ENCODE measurements around the gene FAM78B. TPM values are rescaled to one million over a fixed set of nuclear protein-coding genes. Genes with fewer than 3 reads are reported as not detected.

FAM78B gene
- total and polyA plus RNA-seq, 10 of the 15 experiments (the other 5 are each of a cell fraction or from before 2014, with no cell fraction given) = 0.10 to 4.9 (median 1.6) TPM

DNA sequence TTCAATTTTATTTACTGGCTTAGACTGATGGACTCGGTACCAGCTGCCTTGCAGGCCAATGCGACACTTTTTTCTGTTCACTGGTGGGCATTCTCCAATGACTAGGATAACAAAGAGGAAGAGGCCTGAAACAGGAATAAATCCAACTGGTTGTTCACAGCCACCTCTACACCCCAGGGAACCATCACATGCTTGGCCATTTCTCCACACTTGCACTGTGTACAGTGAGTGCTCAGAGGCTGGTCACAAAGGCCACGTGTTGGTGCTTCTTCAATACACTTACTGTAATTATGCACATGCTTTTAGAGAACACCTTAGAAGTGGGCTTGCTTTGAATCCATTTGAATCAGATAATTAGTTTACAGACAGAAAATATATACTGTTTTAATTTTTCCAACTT lies 113.4 kb downstream of the FAM78B start:
- SMC1A ChIA-PET (ENCODE audit: uncharacterized antibody, unreplicated experiment) = interaction anchor here (1.4 kb wide), 1 partner anchor 14 kb away, joined by 4 read pairs; no protein-coding TSS in a partner anchor
- no peak for FAIRE-seq
- POLR2A ChIA-PET = no interaction called here
- TF ChIP-seq ZSCAN29 (IDR thresholded peaks at IDR 0.05) (no peak), NR2F1 (conservative IDR thresholded peaks at IDR 0.05) (no peak), BMI1 (IDR thresholded peaks at IDR 0.05; ENCODE audit: borderline replicate concordance) (no peak), NKRF (conservative IDR thresholded peaks at IDR 0.05) (no peak), TARDBP (IDR thresholded peaks at IDR 0.05; ENCODE audit: borderline replicate concordance) (no peak), MEF2A (IDR thresholded peaks at IDR 0.05; ENCODE audit: insufficient read depth, low read depth, low read length) (no peak), SUPT20H (IDR thresholded peaks at IDR 0.05; ENCODE audit: borderline replicate concordance, control insufficient read depth, low read depth, low read length) (no peak), ZBTB11 (CRISPR knock-in tag; IDR thresholded peaks at IDR 0.05) (no peak), MTA3 (IDR thresholded peaks at IDR 0.05; ENCODE audit: borderline replicate concordance, low read length) (no peak), ATF3 (IDR thresholded peaks at IDR 0.05; ENCODE audit: borderline replicate concordance, extremely low read depth, low read depth, low read length) (no peak), ZZZ3 (IDR thresholded peaks at IDR 0.05; ENCODE audit: control insufficient read depth, insufficient read length, low read depth) (no peak)
- TF ChIP-seq, protein P1, sequence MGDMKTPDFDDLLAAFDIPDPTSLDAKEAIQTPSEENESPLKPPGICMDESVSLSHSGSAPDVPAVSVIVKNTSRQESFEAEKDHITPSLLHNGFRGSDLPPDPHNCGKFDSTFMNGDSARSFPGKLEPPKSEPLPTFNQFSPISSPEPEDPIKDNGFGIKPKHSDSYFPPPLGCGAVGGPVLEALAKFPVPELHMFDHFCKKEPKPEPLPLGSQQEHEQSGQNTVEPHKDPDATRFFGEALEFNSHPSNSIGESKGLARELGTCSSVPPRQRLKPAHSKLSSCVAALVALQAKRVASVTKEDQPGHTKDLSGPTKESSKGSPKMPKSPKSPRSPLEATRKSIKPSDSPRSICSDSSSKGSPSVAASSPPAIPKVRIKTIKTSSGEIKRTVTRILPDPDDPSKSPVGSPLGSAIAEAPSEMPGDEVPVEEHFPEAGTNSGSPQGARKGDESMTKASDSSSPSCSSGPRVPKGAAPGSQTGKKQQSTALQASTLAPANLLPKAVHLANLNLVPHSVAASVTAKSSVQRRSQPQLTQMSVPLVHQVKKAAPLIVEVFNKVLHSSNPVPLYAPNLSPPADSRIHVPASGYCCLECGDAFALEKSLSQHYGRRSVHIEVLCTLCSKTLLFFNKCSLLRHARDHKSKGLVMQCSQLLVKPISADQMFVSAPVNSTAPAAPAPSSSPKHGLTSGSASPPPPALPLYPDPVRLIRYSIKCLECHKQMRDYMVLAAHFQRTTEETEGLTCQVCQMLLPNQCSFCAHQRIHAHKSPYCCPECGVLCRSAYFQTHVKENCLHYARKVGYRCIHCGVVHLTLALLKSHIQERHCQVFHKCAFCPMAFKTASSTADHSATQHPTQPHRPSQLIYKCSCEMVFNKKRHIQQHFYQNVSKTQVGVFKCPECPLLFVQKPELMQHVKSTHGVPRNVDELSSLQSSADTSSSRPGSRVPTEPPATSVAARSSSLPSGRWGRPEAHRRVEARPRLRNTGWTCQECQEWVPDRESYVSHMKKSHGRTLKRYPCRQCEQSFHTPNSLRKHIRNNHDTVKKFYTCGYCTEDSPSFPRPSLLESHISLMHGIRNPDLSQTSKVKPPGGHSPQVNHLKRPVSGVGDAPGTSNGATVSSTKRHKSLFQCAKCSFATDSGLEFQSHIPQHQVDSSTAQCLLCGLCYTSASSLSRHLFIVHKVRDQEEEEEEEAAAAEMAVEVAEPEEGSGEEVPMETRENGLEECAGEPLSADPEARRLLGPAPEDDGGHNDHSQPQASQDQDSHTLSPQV (IDR thresholded peaks at IDR 0.05) = no peak
- TF ChIP-seq, protein P2, sequence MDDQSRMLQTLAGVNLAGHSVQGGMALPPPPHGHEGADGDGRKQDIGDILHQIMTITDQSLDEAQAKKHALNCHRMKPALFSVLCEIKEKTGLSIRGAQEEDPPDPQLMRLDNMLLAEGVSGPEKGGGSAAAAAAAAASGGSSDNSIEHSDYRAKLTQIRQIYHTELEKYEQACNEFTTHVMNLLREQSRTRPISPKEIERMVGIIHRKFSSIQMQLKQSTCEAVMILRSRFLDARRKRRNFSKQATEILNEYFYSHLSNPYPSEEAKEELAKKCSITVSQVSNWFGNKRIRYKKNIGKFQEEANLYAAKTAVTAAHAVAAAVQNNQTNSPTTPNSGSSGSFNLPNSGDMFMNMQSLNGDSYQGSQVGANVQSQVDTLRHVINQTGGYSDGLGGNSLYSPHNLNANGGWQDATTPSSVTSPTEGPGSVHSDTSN (IDR thresholded peaks at IDR 0.05; ENCODE audit: insufficient replicate concordance, low read depth, low read length) = no peak

More for the DNA sequence above, 113.4 kb downstream of the FAM78B start:
- RAD21 ChIA-PET (ENCODE audit: unreplicated experiment) = interaction anchor here (2.3 kb wide), 1 partner anchor 425 kb away, joined by 6 read pairs; no protein-coding TSS in a partner anchor
- DNase-seq (ENCODE audit: low read depth, low spot score) (no peak), ATAC-seq (no peak)
- CTCF ChIA-PET = no interaction called here
- intact Hi-C loops (cut with micrococcal nuclease; ENCODE audit: unreplicated experiment) = loop anchor here (1.0 kb wide), 1 partner anchor 14 kb away; no protein-coding TSS in a partner anchor
- no peaks in the 10 kb centered on the region for H4K20me1 ChIP-seq (ENCODE audit: control insufficient read depth, insufficient read depth)
- in situ Hi-C loops (cut with MboI) = no loop called here
- H3K27me3 ChIP-seq (replicated peaks in 1 of 2; ENCODE audit: control insufficient read depth in 2 of 2, insufficient read depth in 2 of 2, low read length in 1 of 2) = no peaks in the 10 kb centered on the region; a peak in 1 of 4 replicates
- H3K79me2 ChIP-seq (ENCODE audit: control insufficient read depth, insufficient read depth, low read length) = no peaks in the 10 kb centered on the region
- no peak overlapping the region for H3K9ac ChIP-seq (ENCODE audit: control insufficient read depth, insufficient read depth, low read length)
- no peak overlapping the region for H3K4me3 ChIP-seq
- 32% methylated on average over 3 of the region's 3 CpGs for WGBS (ENCODE audit: insufficient coverage, insufficient replicate concordance, low lambda C conversion rate, missing lambda C conversion rate)
- H2AFZ ChIP-seq (ENCODE audit: control insufficient read depth, low read depth, low read length) = no peak overlapping the region
- no peak overlapping the region for H3K27ac ChIP-seq (ENCODE audit: control insufficient read depth, insufficient read depth)
- H3K9me3 ChIP-seq (replicated peaks; ENCODE audit: control insufficient read depth, insufficient read depth, low read length) = no peaks in the 10 kb centered on the region
- BruUV-seq (replicated peaks) = no TSS peak
- H3K4me1 ChIP-seq (ENCODE audit: control insufficient read depth, insufficient read depth, low read length) = no peaks in the 10 kb centered on the region
- no peak overlapping the region for H3K4me2 ChIP-seq (ENCODE audit: control insufficient read depth, insufficient read depth)
- no peaks in the 10 kb centered on the region for H3K36me3 ChIP-seq (ENCODE audit: control insufficient read depth in 2 of 2, insufficient read depth in 2 of 2, low read length in 1 of 2)

Measured in GM12878 (cell line).